Measurements from ENCODE around the gene PDLIM5.

DNA sequence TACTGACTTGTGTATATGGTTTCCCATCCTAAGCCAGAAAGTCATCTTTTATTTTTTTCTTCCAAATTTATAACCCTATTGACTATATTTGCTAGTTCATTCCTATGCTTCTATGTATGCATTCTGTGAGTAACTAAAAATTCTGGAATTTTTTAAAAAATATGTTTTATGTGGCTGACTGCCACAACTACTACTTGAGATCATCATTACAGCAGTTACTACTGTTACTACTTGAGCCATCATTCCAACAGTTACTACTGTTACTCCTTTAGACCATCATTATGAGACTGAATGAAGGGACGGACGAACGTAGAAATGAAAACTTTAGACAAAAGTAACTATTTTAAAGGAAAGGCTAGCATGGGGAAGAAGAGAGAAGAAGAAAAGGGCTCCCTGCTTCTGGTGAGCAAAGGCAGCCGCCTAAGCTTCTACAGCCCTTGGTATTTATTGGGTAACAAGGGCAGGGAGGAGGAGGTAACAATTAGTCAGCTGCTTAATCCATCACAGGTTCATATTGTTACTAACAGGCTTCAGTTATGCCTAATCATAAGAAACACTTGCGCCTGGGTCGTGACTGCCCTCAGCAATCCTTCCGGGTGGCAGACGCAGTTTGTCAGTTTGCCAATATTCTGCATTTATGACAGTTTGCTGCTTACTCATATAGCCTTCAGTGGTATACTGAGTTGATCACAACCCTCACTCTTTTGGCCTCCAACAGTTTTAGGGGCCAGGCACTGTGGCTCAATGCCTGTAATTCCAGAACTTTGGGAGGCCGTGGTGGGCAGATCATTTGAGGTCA is 80.4 kb downstream of the PDLIM5 start:
- TF ChIP-seq, protein P1, sequence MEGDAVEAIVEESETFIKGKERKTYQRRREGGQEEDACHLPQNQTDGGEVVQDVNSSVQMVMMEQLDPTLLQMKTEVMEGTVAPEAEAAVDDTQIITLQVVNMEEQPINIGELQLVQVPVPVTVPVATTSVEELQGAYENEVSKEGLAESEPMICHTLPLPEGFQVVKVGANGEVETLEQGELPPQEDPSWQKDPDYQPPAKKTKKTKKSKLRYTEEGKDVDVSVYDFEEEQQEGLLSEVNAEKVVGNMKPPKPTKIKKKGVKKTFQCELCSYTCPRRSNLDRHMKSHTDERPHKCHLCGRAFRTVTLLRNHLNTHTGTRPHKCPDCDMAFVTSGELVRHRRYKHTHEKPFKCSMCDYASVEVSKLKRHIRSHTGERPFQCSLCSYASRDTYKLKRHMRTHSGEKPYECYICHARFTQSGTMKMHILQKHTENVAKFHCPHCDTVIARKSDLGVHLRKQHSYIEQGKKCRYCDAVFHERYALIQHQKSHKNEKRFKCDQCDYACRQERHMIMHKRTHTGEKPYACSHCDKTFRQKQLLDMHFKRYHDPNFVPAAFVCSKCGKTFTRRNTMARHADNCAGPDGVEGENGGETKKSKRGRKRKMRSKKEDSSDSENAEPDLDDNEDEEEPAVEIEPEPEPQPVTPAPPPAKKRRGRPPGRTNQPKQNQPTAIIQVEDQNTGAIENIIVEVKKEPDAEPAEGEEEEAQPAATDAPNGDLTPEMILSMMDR (optimal IDR thresholded peaks at IDR 0.05 in 1 of 3, IDR thresholded peaks at IDR 0.05 in 1 of 3, conservative IDR thresholded peaks at IDR 0.05 in 1 of 3; ENCODE audit: extremely low read depth in 1 of 3, insufficient read depth in 2 of 3, low read length in 3 of 3), result no peak
- no peak for TF ChIP-seq EZH2 (IDR thresholded peaks at IDR 0.05; ENCODE audit: low read length)
